Mesendoderm (in vitro differentiated cells): ENCODE results near the gene ARL4A.
"Not testable (repeated sequence)": the region's sequence is repeated elsewhere in the genome, so short reads cannot be mapped to it uniquely, and the experiment has no call there.

Experiments used
- DNase-seq: peaks from one replicate; pipeline ENCODE4 v3.0.0; 2013
- H2AK5ac ChIP-seq: 2 replicates; pipeline ENCODE4 v1.6.1; 2013; ENCODE audit warnings: low read length, inconsistent platforms
- H2BK120ac ChIP-seq: 2 replicates; pipeline ENCODE4 v1.6.1; 2013; ENCODE audit warnings: low read depth, mild to moderate bottlenecking, low read length, moderate library complexity, mixed read lengths
- H2BK15ac ChIP-seq: replicated peaks from 2 replicates; pipeline ENCODE4 v1.6.1; 2013; ENCODE audit warnings: low read depth, mild to moderate bottlenecking, moderate library complexity
- H2BK5ac ChIP-seq: 2 replicates; pipeline ENCODE4 v1.6.1; 2013; ENCODE audit warnings: low read length, inconsistent platforms
- H3K18ac ChIP-seq: 2 replicates; pipeline ENCODE4 v1.6.1; 2013; ENCODE audit warnings: mild to moderate bottlenecking, low read length, mixed read lengths
- H3K23ac ChIP-seq: one replicate; pipeline ENCODE4 v1.6.1; 2013; ENCODE audit warnings: low read length
- H3K27ac ChIP-seq: 2 replicates; pipeline ENCODE4 v1.5.1; 2013; ENCODE audit warnings: low read depth, mild to moderate bottlenecking, inconsistent platforms, low read length, moderate library complexity
- H3K27me3 ChIP-seq: 2 replicates; pipeline ENCODE4 v1.6.1; 2013; ENCODE audit warnings: low read length, control low read depth, mild to moderate bottlenecking, inconsistent platforms; ENCODE audit not compliant: insufficient read depth, poor library complexity
- H3K36me3 ChIP-seq: 2 replicates; pipeline ENCODE4 v1.6.1; 2013; ENCODE audit warnings: low read length, inconsistent platforms; ENCODE audit not compliant: control insufficient read depth, insufficient read depth
- H3K4ac ChIP-seq: one replicate; pipeline ENCODE4 v1.6.1; 2013; ENCODE audit warnings: low read depth, mild to moderate bottlenecking, low read length, moderate library complexity
- H3K4me1 ChIP-seq: 2 replicates; pipeline ENCODE4 v1.6.1; 2013; ENCODE audit warnings: low read depth, low read length, inconsistent platforms; ENCODE audit not compliant: control insufficient read depth
- H3K4me2 ChIP-seq: 2 replicates; pipeline ENCODE4 v1.6.1; 2013; ENCODE audit warnings: low read length
- H3K4me3 ChIP-seq: 2 replicates; pipeline ENCODE4 v1.5.1; 2013; ENCODE audit warnings: mild to moderate bottlenecking, low read length
- H3K56ac ChIP-seq: one replicate; pipeline ENCODE4 v1.6.1; 2013; ENCODE audit warnings: low read length
- H3K79me1 ChIP-seq: 2 replicates; pipeline ENCODE4 v1.6.1; 2013; ENCODE audit warnings: low read length, inconsistent platforms
- H3K79me2 ChIP-seq: 2 replicates; pipeline ENCODE4 v1.6.1; 2013; ENCODE audit warnings: mild to moderate bottlenecking, low read length; ENCODE audit not compliant: control insufficient read depth, insufficient read depth
- H3K9ac ChIP-seq: 2 replicates; pipeline ENCODE4 v1.6.1; 2013; ENCODE audit warnings: low read length, inconsistent platforms
- H4K5ac ChIP-seq: one replicate; pipeline ENCODE4 v1.6.1; 2013; ENCODE audit warnings: low read length
- H4K8ac ChIP-seq: one replicate; pipeline ENCODE4 v1.6.1; 2013; ENCODE audit warnings: low read depth, mild to moderate bottlenecking, control low read depth, low read length, moderate library complexity
- WGBS: extraction: QIAGEN DNeasy Blood & Tissue Kit; methylation state at CpG from one replicate; pipeline ENCODE4 v1.1.7; 2013; ENCODE audit warnings: low lambda C conversion rate, missing lambda C conversion rate; ENCODE audit not compliant: insufficient coverage; ENCODE audit errors: extremely low coverage; 5-methylcytosine and 5-hydroxymethylcytosine counted together

The ARL4A gene

GRCh38 chr7:12655161-12655560 lies 32.3 kb upstream of the ARL4A start:
- no peak overlapping the region for H3K4ac ChIP-seq
- no peak overlapping the region for H3K4me3 ChIP-seq
- no peak overlapping the region for H3K27ac ChIP-seq
- H4K5ac ChIP-seq, result no peak overlapping the region
- H2BK120ac ChIP-seq, result no peak overlapping the region
- H3K79me1 ChIP-seq, result no peaks in the 10 kb centered on the region
- WGBS, result no CpG with 5 or more reads among the region's 2 CpGs
- no peak overlapping the region for H3K9ac ChIP-seq
- H2BK15ac ChIP-seq, result no peak overlapping the region
- no peaks in the 10 kb centered on the region for H3K4me1 ChIP-seq
- no peaks in the 10 kb centered on the region for H3K79me2 ChIP-seq
- H3K4me2 ChIP-seq, result no peak overlapping the region
- no peak for DNase-seq
- H3K56ac ChIP-seq, result no peak overlapping the region
- H2BK5ac ChIP-seq, result no peak overlapping the region
- no peak overlapping the region for H2AK5ac ChIP-seq
- H3K36me3 ChIP-seq, result no peaks in the 10 kb centered on the region
- H3K27me3 ChIP-seq, result no peaks in the 10 kb centered on the region
- no peak overlapping the region for H3K18ac ChIP-seq
- no peak overlapping the region for H3K23ac ChIP-seq
- H4K8ac ChIP-seq, result no peak overlapping the region

DNA sequence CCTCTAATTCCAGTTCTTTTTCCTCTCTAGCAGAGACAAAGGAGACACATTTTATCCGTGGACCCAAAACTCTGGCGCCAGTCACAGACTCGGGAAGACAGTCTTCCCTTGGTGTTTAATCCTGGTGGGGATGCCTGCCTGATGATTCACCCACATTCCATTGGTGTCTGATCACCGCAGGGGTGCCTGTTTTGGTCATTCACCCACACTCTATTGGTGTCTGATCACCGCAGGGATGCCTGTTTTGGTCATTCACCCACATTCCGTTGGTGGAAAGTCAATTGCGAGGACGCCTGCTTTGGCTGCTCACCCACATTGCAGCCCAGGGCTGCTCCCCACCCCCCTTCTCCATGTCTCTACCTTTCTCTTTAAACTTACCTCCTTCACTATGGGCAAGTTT lies 27.0 kb upstream of the ARL4A start:
- H3K56ac ChIP-seq, H3K27me3 ChIP-seq, H2AK5ac ChIP-seq, H3K4me3 ChIP-seq, H3K36me3 ChIP-seq, H3K79me2 ChIP-seq, H3K4ac ChIP-seq, H3K23ac ChIP-seq, H3K18ac ChIP-seq, H4K5ac ChIP-seq, H3K4me1 ChIP-seq, H2BK5ac ChIP-seq, H3K4me2 ChIP-seq, H3K27ac ChIP-seq, H3K9ac ChIP-seq, H3K79me1 ChIP-seq, H2BK15ac ChIP-seq, H4K8ac ChIP-seq, H2BK120ac ChIP-seq: not testable (repeated sequence)
- peak; percentile 86 for DNase-seq
- no CpG with 5 or more reads among the region's 8 CpGs for WGBS

- WGBS, result no CpG with 5 or more reads among the region's 3 CpGs
- H3K4me1 ChIP-seq, H3K4me2 ChIP-seq, H3K56ac ChIP-seq, H3K18ac ChIP-seq, H3K9ac ChIP-seq, H4K8ac ChIP-seq, H3K27me3 ChIP-seq, H4K5ac ChIP-seq, H3K23ac ChIP-seq, H2BK5ac ChIP-seq, H3K36me3 ChIP-seq, H2AK5ac ChIP-seq, H3K4me3 ChIP-seq, H3K4ac ChIP-seq, H3K79me2 ChIP-seq, H2BK15ac ChIP-seq, DNase-seq, H2BK120ac ChIP-seq, H3K27ac ChIP-seq, H3K79me1 ChIP-seq: not testable (repeated sequence)
Measured at GRCh38 chr7:12660986-12661385, 26.4 kb upstream of the ARL4A start.

- no peak overlapping the region for H4K5ac ChIP-seq
- no peak for DNase-seq
- H3K27me3 ChIP-seq, result no peaks in the 10 kb centered on the region
- H3K36me3 ChIP-seq, result no peaks in the 10 kb centered on the region
- no peak overlapping the region for H3K9ac ChIP-seq
- no peak overlapping the region for H3K27ac ChIP-seq
- no peak overlapping the region for H3K23ac ChIP-seq
- H2AK5ac ChIP-seq, result no peak overlapping the region
- H3K4me2 ChIP-seq, result no peak overlapping the region
- no peaks in the 10 kb centered on the region for H3K4me1 ChIP-seq
- no peak overlapping the region for H3K56ac ChIP-seq
- no peak overlapping the region for H3K4ac ChIP-seq
- H2BK120ac ChIP-seq, result no peak overlapping the region
- H3K4me3 ChIP-seq, result no peak overlapping the region
- H2BK5ac ChIP-seq, result no peak overlapping the region
- no peak overlapping the region for H3K18ac ChIP-seq
- no peak overlapping the region for H2BK15ac ChIP-seq
- WGBS, result no CpG with 5 or more reads among the region's 6 CpGs
- no peak overlapping the region for H4K8ac ChIP-seq
- no peaks in the 10 kb centered on the region for H3K79me2 ChIP-seq
- H3K79me1 ChIP-seq, result no peaks in the 10 kb centered on the region
Measured at GRCh38 chr7:12661581-12661980, 25.9 kb upstream of the ARL4A start.

- H3K79me2 ChIP-seq, result no peaks in the 10 kb centered on the region
- H4K8ac ChIP-seq, result no peak overlapping the region
- no peak overlapping the region for H3K4me2 ChIP-seq
- H3K27me3 ChIP-seq, result no peaks in the 10 kb centered on the region
- no peak for DNase-seq
- no peak overlapping the region for H3K4ac ChIP-seq
- no peak overlapping the region for H3K56ac ChIP-seq
- H2AK5ac ChIP-seq, result no peak overlapping the region
- no peak overlapping the region for H3K18ac ChIP-seq
- H3K4me1 ChIP-seq, result no peaks in the 10 kb centered on the region
- no peak overlapping the region for H3K4me3 ChIP-seq
- no CpG with 5 or more reads among the region's 1 CpG for WGBS
- H2BK5ac ChIP-seq, result no peak overlapping the region
- H3K79me1 ChIP-seq, result no peaks in the 10 kb centered on the region
- no peak overlapping the region for H2BK15ac ChIP-seq
- no peak overlapping the region for H3K27ac ChIP-seq
- H3K9ac ChIP-seq, result no peak overlapping the region
- H2BK120ac ChIP-seq, result no peak overlapping the region
- no peak overlapping the region for H3K23ac ChIP-seq
- no peak overlapping the region for H4K5ac ChIP-seq
- no peaks in the 10 kb centered on the region for H3K36me3 ChIP-seq
Measured at GRCh38 chr7:12670000-12670729, 17.3 kb upstream of the ARL4A start.
